Mucosa of rectum (tissue), 2 donors: Measurements from ENCODE around the gene TINAG.

Experiments used
- H3K27ac ChIP-seq, 2 donors: one replicate each; pipeline ENCODE4 v1.7.0; 2013; ENCODE audit warnings: inconsistent platforms in 2 of 2, low read depth in 2 of 2, low read length in 2 of 2
- H3K27me3 ChIP-seq, 2 donors: one replicate each; pipeline ENCODE4 v1.7.0; 2013; ENCODE audit warnings: low read length in 2 of 2; ENCODE audit not compliant: control insufficient read depth in 2 of 2, insufficient read depth in 2 of 2
- H3K36me3 ChIP-seq, 2 donors: one replicate each; pipeline ENCODE4 v1.7.0; 2013; ENCODE audit warnings: low read length in 2 of 2; ENCODE audit not compliant: control insufficient read depth in 2 of 2, insufficient read depth in 2 of 2
- H3K4me1 ChIP-seq, 2 donors: one replicate each; pipeline ENCODE4 v1.7.0; 2013; ENCODE audit warnings: low read length in 2 of 2, mild to moderate bottlenecking in 1 of 2; ENCODE audit not compliant: control insufficient read depth in 2 of 2, insufficient read depth in 2 of 2
- H3K4me3 ChIP-seq, 2 donors: one replicate each; pipeline ENCODE4 v1.7.0; 2013; ENCODE audit warnings: low read length in 2 of 2
- H3K9ac ChIP-seq, 2 donors: one replicate each; pipeline ENCODE4 v1.7.0; 2013; ENCODE audit warnings: low read length in 2 of 2, low read depth in 1 of 2, mild to moderate bottlenecking in 1 of 2
- H3K9me3 ChIP-seq, 2 donors: one replicate each; pipeline ENCODE4 v1.7.0; 2013; ENCODE audit warnings: low read length in 2 of 2; ENCODE audit not compliant: control insufficient read depth in 2 of 2
- donor health status: healthy.
- donor health status: Normal muscosa, but diverticular disease.

The TINAG gene

GRCh38 chr6:54282186-54282585, 26.1 kb upstream of the TINAG start:
- no peak overlapping the region for H3K4me3 ChIP-seq
- no peak overlapping the region for H3K27ac ChIP-seq
- no peak overlapping the region for H3K9ac ChIP-seq

GRCh38 chr6:54284161-54284860, 23.9 kb upstream of the TINAG start:
- Histone ChIP-seq H3K9ac (no peak overlapping the region), H3K4me3 (no peak overlapping the region), H3K9me3 (no peaks in the 10 kb centered on the region), H3K4me1 (peaks cover 0 to 4% of the 10 kb centered on the region in 2 donors), H3K27ac (no peak overlapping the region), H3K36me3 (no peaks in the 10 kb centered on the region), H3K27me3 (no peaks in the 10 kb centered on the region)

More at GRCh38 chr6:54282186-54282585, 26.1 kb upstream of the TINAG start:
- peaks cover 0 to 4% of the 10 kb centered on the region in 2 donors for H3K4me1 ChIP-seq
- no peaks in the 10 kb centered on the region for H3K36me3 ChIP-seq
- H3K9me3 ChIP-seq, result no peaks in the 10 kb centered on the region
- no peaks in the 10 kb centered on the region for H3K27me3 ChIP-seq

- Histone ChIP-seq H3K4me3 (no peak overlapping the region), H3K27ac (no peak overlapping the region), H3K4me1 (peaks cover 0 to 4% of the 10 kb centered on the region in 2 donors), H3K9me3 (no peaks in the 10 kb centered on the region), H3K27me3 (no peaks in the 10 kb centered on the region), H3K9ac (no peak overlapping the region), H3K36me3 (no peaks in the 10 kb centered on the region)
Observed at GRCh38 chr6:54285595-54285994, 22.6 kb upstream of the TINAG start.

GRCh38 chr6:54286141-54286540, 22.1 kb upstream of the TINAG start:
- no peaks in the 10 kb centered on the region for H3K36me3 ChIP-seq
- H3K4me3 ChIP-seq, result no peak overlapping the region
- H3K9me3 ChIP-seq, result no peaks in the 10 kb centered on the region
- H3K27ac ChIP-seq, result no peak overlapping the region
- peaks cover 0 to 4% of the 10 kb centered on the region in 2 donors for H3K4me1 ChIP-seq
- no peak overlapping the region for H3K9ac ChIP-seq
- no peaks in the 10 kb centered on the region for H3K27me3 ChIP-seq

- no peaks in the 10 kb centered on the region for H3K36me3 ChIP-seq
- H3K4me3 ChIP-seq, result no peak overlapping the region
- H3K27ac ChIP-seq, result no peak overlapping the region
- no peaks in the 10 kb centered on the region for H3K27me3 ChIP-seq
- H3K9ac ChIP-seq, result no peak overlapping the region
- H3K9me3 ChIP-seq, result no peaks in the 10 kb centered on the region
- H3K4me1 ChIP-seq, result peaks cover 0 to 3% of the 10 kb centered on the region in 2 donors
Observed at GRCh38 chr6:54288474-54288873, 19.8 kb upstream of the TINAG start.

GRCh38 chr6:54289426-54289825, 18.8 kb upstream of the TINAG start:
- H3K9me3 ChIP-seq, result no peaks in the 10 kb centered on the region
- no peak overlapping the region for H3K27ac ChIP-seq
- H3K4me3 ChIP-seq, result no peak overlapping the region
- no peak overlapping the region for H3K9ac ChIP-seq
- H3K4me1 ChIP-seq, result no peaks in the 10 kb centered on the region
- H3K36me3 ChIP-seq, result no peaks in the 10 kb centered on the region
- no peaks in the 10 kb centered on the region for H3K27me3 ChIP-seq

GRCh38 chr6:54291146-54291545, 17.1 kb upstream of the TINAG start:
- Histone ChIP-seq H3K4me1 (no peaks in the 10 kb centered on the region), H3K36me3 (no peaks in the 10 kb centered on the region), H3K27ac (no peak overlapping the region), H3K9me3 (no peaks in the 10 kb centered on the region), H3K9ac (no peak overlapping the region), H3K4me3 (no peak overlapping the region), H3K27me3 (no peaks in the 10 kb centered on the region)

GRCh38 chr6:54291738-54292137, 16.5 kb upstream of the TINAG start:
- Histone ChIP-seq H3K4me1 (no peaks in the 10 kb centered on the region), H3K9me3 (no peaks in the 10 kb centered on the region), H3K9ac (no peak overlapping the region), H3K4me3 (no peak overlapping the region), H3K27me3 (no peaks in the 10 kb centered on the region), H3K36me3 (no peaks in the 10 kb centered on the region), H3K27ac (no peak overlapping the region)

- Histone ChIP-seq H3K4me1 (no peaks in the 10 kb centered on the region), H3K27ac (no peak overlapping the region), H3K27me3 (no peaks in the 10 kb centered on the region), H3K9ac (no peak overlapping the region), H3K4me3 (no peak overlapping the region), H3K36me3 (no peaks in the 10 kb centered on the region), H3K9me3 (no peaks in the 10 kb centered on the region)
Observed at GRCh38 chr6:54294965-54295532, 13.2 kb upstream of the TINAG start.

- Histone ChIP-seq H3K36me3 (no peaks in the 10 kb centered on the region), H3K9ac (no peak overlapping the region)
Observed at GRCh38 chr6:54299542-54300269, 8.5 kb upstream of the TINAG start.

More at GRCh38 chr6:54299542-54300269, 8.5 kb upstream of the TINAG start:
- no peak overlapping the region for H3K27ac ChIP-seq
- H3K4me3 ChIP-seq, result no peak overlapping the region
- no peaks in the 10 kb centered on the region for H3K4me1 ChIP-seq
- no peaks in the 10 kb centered on the region for H3K27me3 ChIP-seq
- no peaks in the 10 kb centered on the region for H3K9me3 ChIP-seq
